ENCODE measurements around the gene ZNF587.
A peak's percentile ranks its signal among the peaks of the same experiment; 100 is the strongest.
"Not testable (repeated sequence)": the region's sequence is repeated elsewhere in the genome, so short reads cannot be mapped to it uniquely, and the experiment has no call there.

ZNF587 gene

GRCh38 chr19:57849666-57850473 is at the start of gene ZNF587:
Gene ZNF587 (plus strand): TSS chr19:57849859. CDS start chr19:57850039, 180 bp downstream.
- ATAC-seq (peak; percentile 99), DNase-seq (peak; percentile 79)

- no peak for DNase-seq
- ATAC-seq = no peak
Measured at GRCh38 chr19:57800696-57801095, 49.0 kb upstream of the ZNF587 start.

DNA sequence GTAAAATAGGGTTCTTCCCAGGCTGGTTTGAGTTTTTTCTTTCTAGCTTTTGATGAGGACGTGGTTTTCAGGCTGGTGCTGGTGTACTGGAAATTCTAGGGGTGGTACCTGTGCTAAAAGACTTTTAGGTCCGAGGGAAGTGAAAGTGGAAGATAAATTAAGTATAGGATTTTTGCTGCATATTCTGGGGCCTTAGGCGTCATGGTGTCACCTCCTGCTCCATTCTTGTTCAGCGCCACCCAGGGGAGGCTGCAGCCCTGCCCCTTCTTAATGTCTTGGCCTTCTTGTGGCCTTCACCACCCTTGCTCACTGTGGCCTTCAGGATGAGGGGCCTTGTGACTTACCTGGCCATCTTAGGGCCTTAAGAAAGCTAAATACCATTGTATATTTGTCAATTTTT is 47.4 kb upstream of the ZNF587 start:
- DNase-seq = no peak
- ATAC-seq = no peak

DNA sequence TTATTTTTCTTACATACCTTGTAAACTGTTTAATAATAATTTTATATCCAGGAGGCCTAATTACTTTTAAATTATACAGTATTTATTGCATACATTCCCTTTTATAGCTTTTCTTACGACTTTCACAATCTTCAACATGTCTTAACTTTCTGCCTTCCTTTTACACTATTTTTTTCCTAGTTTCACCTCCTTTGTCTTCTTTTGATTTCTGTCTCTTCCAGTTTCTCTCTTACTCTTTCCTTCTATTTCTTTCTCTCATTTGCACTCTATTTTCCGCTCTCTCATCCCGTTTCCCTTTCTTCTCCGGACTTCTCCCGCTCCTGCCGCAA is 46.4 kb upstream of the ZNF587 start:
- ATAC-seq (no peak), DNase-seq (no peak)

DNA sequence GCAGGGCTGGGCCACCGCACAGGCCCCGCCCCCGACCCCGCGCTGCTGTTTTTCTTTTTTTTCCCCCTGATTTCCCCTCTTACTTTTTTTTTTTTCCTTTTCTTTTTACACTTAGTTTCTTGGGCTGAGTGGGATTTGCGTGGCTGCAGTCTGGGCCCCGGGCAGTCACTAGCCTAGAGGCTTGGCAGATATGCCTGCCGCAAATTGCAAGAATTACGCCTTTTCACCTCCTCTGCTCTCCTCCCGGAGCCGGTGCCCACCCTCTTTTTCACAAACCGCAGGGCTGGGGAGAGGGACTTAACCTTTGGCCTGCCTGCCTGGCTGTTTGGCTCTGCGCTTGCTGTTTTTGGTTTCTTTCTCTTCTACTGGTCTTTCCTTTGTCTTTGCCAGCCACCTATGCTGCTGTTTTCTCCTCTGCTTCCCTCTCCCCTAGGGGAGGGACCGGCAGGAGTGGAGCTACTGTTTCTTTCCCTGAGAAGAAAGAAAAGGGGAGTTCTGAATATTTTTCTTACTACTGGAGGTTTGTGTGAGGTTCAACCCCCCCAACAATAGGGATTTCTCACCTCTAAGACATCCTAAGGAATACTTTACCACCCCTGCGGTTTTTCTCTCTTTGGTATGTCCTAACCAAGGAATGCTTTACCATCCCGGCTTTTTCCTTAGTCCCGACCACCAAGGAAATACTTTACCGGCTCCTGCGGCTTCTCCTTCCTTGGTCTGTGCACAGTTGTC is 45.9 kb upstream of the ZNF587 start:
- ATAC-seq (peak; percentile 36), DNase-seq (peak; percentile 30)

GRCh38 chr19:57807541-57807940 is 42.1 kb upstream of the ZNF587 start:
- ATAC-seq (no peak), DNase-seq (no peak)

GRCh38 chr19:57810410-57811295 is 39.0 kb upstream of the ZNF587 start:
- not testable (repeated sequence) for ATAC-seq, DNase-seq

DNA sequence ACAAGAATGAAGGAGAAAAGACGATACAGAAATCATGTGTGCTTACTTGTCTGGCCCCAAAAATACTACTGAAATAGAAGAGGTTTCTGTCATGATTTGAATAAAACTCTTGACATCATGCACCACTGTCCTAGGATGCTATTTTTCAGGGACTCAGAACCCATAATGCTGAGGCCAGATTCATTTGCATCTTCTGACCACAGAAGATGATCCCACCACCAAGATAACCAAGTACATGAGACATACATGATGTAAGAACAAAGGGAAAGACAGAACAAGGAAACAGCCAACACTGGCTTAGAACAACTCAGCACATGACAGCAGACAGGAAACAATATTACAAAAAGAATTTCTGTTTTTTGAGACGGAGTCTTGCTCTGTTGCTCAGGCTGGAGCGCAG is 37.4 kb upstream of the ZNF587 start:
- DNase-seq (no peak), ATAC-seq (peak; percentile 25)

GRCh38 chr19:57812975-57813820 is 36.5 kb upstream of the ZNF587 start:
- DNase-seq = not testable (repeated sequence)
- ATAC-seq = peak; percentile 21

- no peak for DNase-seq
- ATAC-seq = no peak
Measured at GRCh38 chr19:57813919-57814504, 35.6 kb upstream of the ZNF587 start.

DNA sequence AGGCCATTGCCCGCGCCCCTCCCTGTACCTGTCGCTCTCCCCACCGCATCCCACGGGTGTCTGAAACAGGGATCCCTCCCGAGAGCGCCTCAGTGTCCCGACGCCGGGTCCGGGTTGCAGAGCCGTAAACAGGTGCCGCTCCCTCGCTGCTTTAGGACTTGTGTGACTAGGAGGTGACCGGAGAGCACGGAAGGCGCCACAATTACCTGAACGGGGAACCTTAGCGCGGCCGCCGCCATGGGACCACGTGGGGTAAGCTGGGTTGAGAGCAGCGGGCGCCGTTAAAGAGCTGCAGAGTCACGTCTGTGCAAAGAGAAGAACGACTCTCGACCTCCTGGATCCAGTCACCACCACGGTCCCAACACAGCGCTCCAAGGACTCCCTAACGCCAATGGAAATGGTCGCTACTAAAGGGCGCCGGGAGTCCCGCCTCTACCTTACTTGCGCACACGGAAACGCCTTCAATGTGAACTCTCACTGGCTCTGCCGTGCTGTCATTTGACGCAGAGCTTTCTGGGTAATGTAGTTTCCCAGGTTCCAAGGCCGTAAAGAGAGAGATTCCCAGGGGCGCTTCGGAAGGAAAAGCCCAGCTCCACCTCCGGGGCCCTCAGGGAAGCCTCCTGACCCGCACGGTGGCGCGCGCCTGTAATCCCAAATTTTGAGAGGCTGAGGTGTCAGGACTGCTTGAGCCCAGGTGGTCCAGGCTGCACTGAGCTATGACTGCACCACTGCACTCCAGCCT is 35.0 kb upstream of the ZNF587 start, which contains the start of gene ZNF552:
TSS of gene ZNF552 (minus strand) at position 409 of the 742 bp plus-strand sequence. CDS start at position 239, 170 bp downstream.
- ATAC-seq (peak; percentile 81), DNase-seq (peak; percentile 72)

- DNase-seq (no peak), ATAC-seq (no peak)
Measured at GRCh38 chr19:57815247-57816075, 34.2 kb upstream of the ZNF587 start.

DNA sequence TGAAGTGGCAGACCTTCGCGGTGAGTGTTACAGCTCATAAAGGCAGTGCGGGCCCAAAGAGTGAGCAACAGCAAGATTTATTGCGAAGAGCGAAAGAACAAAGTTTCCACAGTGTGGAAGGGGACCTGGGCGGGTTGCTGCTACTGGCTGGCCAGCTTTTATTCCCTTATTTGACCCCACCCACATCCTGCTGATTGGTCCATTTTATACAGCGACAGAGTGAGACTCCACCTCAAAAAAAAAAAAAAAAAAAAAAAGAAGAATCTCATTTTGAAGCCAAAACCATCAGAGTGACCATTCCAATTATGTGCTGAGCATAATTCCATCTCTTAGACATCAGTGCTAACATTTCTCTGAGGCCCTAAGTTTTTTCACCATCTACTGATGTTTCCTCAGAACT is 33.0 kb upstream of the ZNF587 start:
- ATAC-seq = no peak
- no peak for DNase-seq

DNA sequence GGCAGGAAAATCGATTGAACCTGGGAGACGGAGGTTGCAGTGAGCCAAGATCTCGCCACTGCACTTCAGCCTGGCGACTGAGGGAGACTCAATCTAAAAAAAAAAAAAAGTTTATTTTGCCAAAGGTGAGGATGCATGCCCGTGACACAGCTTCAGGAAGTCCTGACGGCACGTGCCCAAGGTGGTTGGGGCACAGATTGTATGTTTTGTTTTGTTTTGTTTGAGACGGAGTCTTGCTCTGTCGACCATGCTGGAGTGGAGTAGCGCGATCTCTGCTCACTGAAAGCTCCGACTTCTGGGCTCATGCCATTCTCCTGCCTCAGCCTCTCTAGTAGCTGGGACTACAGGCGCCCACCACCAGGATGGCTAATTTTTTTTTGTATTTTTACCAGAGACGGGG is 31.7 kb upstream of the ZNF587 start:
- ATAC-seq (no peak), DNase-seq (no peak)

GRCh38 chr19:57818378-57818777 is 31.3 kb upstream of the ZNF587 start:
- DNase-seq = no peak
- ATAC-seq = no peak

DNA sequence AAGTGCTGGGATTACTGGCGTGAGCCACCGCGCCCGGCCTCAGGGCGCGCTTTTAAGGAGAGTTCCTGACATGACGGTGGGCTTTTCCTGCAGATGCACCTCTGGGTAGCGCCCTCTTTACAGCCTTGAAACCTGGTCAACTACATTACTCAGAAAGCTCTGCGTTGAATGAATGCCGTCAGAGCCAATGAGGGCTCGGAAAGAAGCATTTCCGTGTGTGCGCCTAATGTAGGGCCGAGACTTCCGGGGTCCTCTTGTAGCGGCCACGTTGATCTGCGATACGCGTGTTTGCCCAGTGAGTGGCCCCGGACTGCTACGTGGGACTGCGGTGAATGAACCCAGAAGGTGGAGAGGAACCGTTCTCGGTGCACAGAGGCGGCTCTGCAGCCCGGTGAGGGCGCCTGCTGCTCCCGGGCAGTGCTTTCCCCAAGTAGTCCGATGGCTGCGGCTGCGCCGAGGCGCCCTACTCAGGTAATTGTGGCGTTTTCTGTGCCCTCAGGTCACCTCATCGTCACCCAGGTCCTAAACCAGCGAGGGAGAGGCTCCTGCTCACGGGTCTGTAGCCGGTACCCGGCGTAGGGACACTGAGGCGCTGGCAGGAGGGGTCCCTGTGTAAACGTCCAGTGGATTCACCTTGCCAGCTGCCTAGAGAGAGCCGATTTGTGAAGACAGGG is 30.0 kb upstream of the ZNF587 start:
- peak; percentile 96 for ATAC-seq
- DNase-seq = peak; percentile 74

DNA sequence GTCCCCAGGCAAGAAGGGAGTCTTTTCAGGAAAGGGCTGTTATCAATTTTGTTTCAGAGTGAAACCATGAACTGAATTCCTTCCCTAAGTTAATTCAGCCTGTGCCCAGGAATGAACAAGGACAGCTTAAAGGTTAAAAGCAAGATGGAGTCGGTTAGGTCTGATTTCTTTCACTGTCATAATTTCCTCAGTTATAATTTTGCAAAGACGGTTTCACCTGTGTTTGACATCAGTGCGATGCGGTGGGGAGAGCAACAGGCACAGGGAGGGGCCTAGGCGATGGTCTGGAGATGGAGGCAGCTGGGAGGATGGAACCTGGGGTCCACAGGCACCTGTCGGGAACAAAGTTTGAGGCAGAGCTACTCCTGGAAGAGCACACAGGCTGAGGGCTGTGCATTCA is 29.1 kb upstream of the ZNF587 start:
- ATAC-seq (no peak), DNase-seq (no peak)

- not testable (repeated sequence) for ATAC-seq, DNase-seq
Measured at GRCh38 chr19:57821095-57821494, 28.6 kb upstream of the ZNF587 start.

DNA sequence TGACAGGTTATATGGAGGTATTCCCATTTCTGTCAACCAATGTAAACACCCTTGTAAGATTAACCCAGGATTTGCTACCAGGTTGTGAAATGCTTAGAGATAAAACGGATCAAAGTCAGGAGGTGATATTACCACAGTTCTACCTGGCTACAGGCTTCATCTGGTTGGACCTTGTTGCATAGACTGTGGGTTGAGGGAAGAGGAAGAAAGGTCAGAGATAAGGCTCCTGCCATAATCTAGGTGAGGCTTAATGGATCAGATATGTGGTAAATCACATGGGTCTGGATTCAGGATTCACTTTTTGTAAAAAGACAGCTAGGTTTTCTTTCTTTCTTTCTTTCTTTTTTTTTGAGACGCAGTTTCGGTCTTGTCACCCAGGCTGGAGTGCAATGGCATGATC is 28.2 kb upstream of the ZNF587 start:
- not testable (repeated sequence) for ATAC-seq

More for the DNA sequence above, 28.2 kb upstream of the ZNF587 start:
- not testable (repeated sequence) for DNase-seq

All from stimulated activated naive CD8-positive, alpha-beta T cell treated with anti-CD3 and anti-CD28 coated beads, Interleukin-15, Interleukin-2, amounts not matched to agents 100 U/mL and 50 U/mL, for 24 hours (primary cell).